Measurements from ENCODE around the gene TAP1. TPM values are rescaled to one million over a fixed set of nuclear protein-coding genes. Genes with fewer than 3 reads are reported as not detected.

Gene TAP1
- total and polyA plus RNA-seq, 2 of the 8 experiments (the other 6 are each of a cell fraction or from before 2014, with no cell fraction given) = 16.8 to 22.0 TPM

GRCh38 chr6:32852844-32853540 is 512 bp downstream of the TAP1 start:
- H3K4ac ChIP-seq (replicated peaks; ENCODE audit: insufficient read length, low read depth, low read length) = peak overlapping the region; percentile 33
- H3K4me3 ChIP-seq (ENCODE audit: extremely low read depth in 1 of 4, insufficient read depth in 2 of 4, low read depth in 3 of 4, low read length in 4 of 4) = peak overlapping the region; percentile 59 to 77 (median 76)
- H4K20me1 ChIP-seq (replicated peaks in 1 of 2; ENCODE audit: control insufficient read depth in 1 of 2, insufficient read depth in 2 of 2, low read length in 2 of 2) = no peaks in the 10 kb centered on the region
- H3K56ac ChIP-seq (replicated peaks; ENCODE audit: insufficient read length, low read depth, low read length) = peak overlapping the region; percentile 25
- peak overlapping the region; percentile 89; the same call in 1 of the 2 replicates for H2BK15ac ChIP-seq (ENCODE audit: low read length)
- H3K18ac ChIP-seq (ENCODE audit: extremely low read depth, low read length) = no peak overlapping the region; the same call in 1 of the 2 replicates
- peak overlapping the region; percentile 98; the same call in 1 of the 2 replicates for H2AFZ ChIP-seq (ENCODE audit: low read length)
- no peak overlapping the region for H2BK5ac ChIP-seq (ENCODE audit: low read depth, low read length)
- H3K27ac ChIP-seq (ENCODE audit: low read depth, low read length) = no peak overlapping the region
- H2BK12ac ChIP-seq (ENCODE audit: low read depth, low read length) = no peak overlapping the region
- peaks cover 6 to 41% (median 36%) of the 10 kb centered on the region in 4 experiments for H3K27me3 ChIP-seq (replicated peaks in 1 of 4; ENCODE audit: control insufficient read depth in 3 of 4, extremely low read depth in 1 of 4, insufficient read depth in 3 of 4, low read length in 3 of 4)
- H3K36me3 ChIP-seq (ENCODE audit: control insufficient read depth in 2 of 4, insufficient read depth in 4 of 4, low read length in 3 of 4) = peaks cover 0 to 4% (median 0%) of the 10 kb centered on the region in 4 experiments; a peak in 1 of 8 replicates
- H3K14ac ChIP-seq (ENCODE audit: insufficient read length) = no peak overlapping the region
- no peak overlapping the region for H2BK120ac ChIP-seq (replicated peaks; ENCODE audit: low read depth, low read length)
- H3K9ac ChIP-seq (replicated peaks in 1 of 4; ENCODE audit: extremely low read depth in 1 of 4, low read depth in 3 of 4, low read length in 3 of 4) = peak overlapping the region in 3 of 4 experiments; percentile 49 to 61 (median 54); a peak in 4 of 7 replicates
- H4K5ac ChIP-seq (ENCODE audit: insufficient read length, low read depth, low read length) = peak overlapping the region; percentile 21
- ChIA-PET POLR2A (ENCODE audit: partially characterized antibody) (interaction anchor here (1.5 to 4.0 kb wide), 4 partner anchors 8 to 118 kb away, joined by 4 to 49 read pairs (median 10); partner anchors contain the start of genes BRD2 and TAP2), CTCF (ENCODE audit: partially characterized antibody) (interaction anchor here (0.6 to 19.9 kb wide), 8 partner anchors 11 to 415 kb away, joined by 3 to 402 read pairs (median 5); partner anchors contain the start of genes HLA-DMA, PSMB8 and TAP2)
- no peak overlapping the region for H2AK5ac ChIP-seq (ENCODE audit: low read depth, low read length)
- FAIRE-seq (no peak), DNase-seq (ENCODE audit: low read depth in 1 of 2, low spot score in 2 of 2) (peak in 1 of 2 experiments; percentile 73)
- peak overlapping the region; percentile 26 for H4K91ac ChIP-seq (replicated peaks; ENCODE audit: insufficient read length, low read length)
- H3K79me2 ChIP-seq (ENCODE audit: control insufficient read depth in 1 of 2, insufficient read depth in 2 of 2, low read length in 2 of 2) = no peaks in the 10 kb centered on the region
- peaks cover 0 to 4% (median 1%) of the 10 kb centered on the region in 4 experiments; a peak in 4 of 7 replicates for H3K4me1 ChIP-seq (replicated peaks in 1 of 4; ENCODE audit: control insufficient read depth in 3 of 4, insufficient read depth in 4 of 4, low read length in 3 of 4)
- peak overlapping the region; percentile 43; the same call in 1 of the 2 replicates for H4K8ac ChIP-seq (ENCODE audit: extremely low read depth, insufficient read depth, low read length)
- no peak overlapping the region for H3K23ac ChIP-seq (ENCODE audit: insufficient read length)
- H3K79me1 ChIP-seq (ENCODE audit: low read depth, low read length) = no peaks in the 10 kb centered on the region
- H3K23me2 ChIP-seq (ENCODE audit: low read depth, low read length) = peaks cover 13% of the 10 kb centered on the region
- H3K4me2 ChIP-seq (ENCODE audit: insufficient read depth in 1 of 2, low read depth in 2 of 2, low read length in 2 of 2) = peak overlapping the region; percentile 98 to 99
- no peak overlapping the region for H2BK20ac ChIP-seq (ENCODE audit: low read length)
- H3K9me3 ChIP-seq (ENCODE audit: insufficient read depth in 2 of 2, low read depth in 1 of 2, low read length in 1 of 2) = no peaks in the 10 kb centered on the region
- 4% methylated on average over 36 of the region's 41 CpGs; no CpG with 5 or more reads in 1 of the 2 experiments for WGBS, 2 experiments (ENCODE audit: extremely low coverage in 1 of 2, insufficient coverage in 1 of 2, insufficient read length in 1 of 2, insufficient replicate concordance in 2 of 2, low coverage in 1 of 2, low lambda C conversion rate in 2 of 2, missing lambda C conversion rate in 1 of 2)
- TF ChIP-seq CBX5 (IDR thresholded peaks at IDR 0.05; ENCODE audit: low read depth, low read length) (no peak), KDM4A (IDR thresholded peaks at IDR 0.05; ENCODE audit: low read depth, low read length, severe bottlenecking) (peak; percentile 75), ATF3 (IDR thresholded peaks at IDR 0.05; ENCODE audit: insufficient read depth, low read depth, low read length) (no peak), SUZ12 (IDR thresholded peaks at IDR 0.05; ENCODE audit: low read length) (peak; percentile 63), EP300 (IDR thresholded peaks at IDR 0.05; ENCODE audit: borderline replicate concordance in 1 of 2, low read depth in 2 of 2, low read length in 2 of 2) (no peak), TAF7 (optimal IDR thresholded peaks at IDR 0.05; ENCODE audit: borderline replicate concordance, low read depth, low read length) (no peak), RFX5 (IDR thresholded peaks at IDR 0.05; ENCODE audit: borderline replicate concordance, low read depth, low read length) (no peak), CHD1 (IDR thresholded peaks at IDR 0.05; ENCODE audit: low read depth, low read length) (no peak), RAD21 (IDR thresholded peaks at IDR 0.05 in 1 of 2, conservative IDR thresholded peaks at IDR 0.05 in 1 of 2; ENCODE audit: low read depth in 2 of 2, low read length in 2 of 2) (no peak), KDM1A (IDR thresholded peaks at IDR 0.05; ENCODE audit: borderline replicate concordance, low read length) (no peak)

Data from H1 (cell line).